Suprapubic skin (tissue), 4 donors: ENCODE measurements around the gene PCDHGB2. TPM values are rescaled to one million over a fixed set of nuclear protein-coding genes. Genes with fewer than 3 reads are reported as not detected.
A peak's percentile ranks its signal among the peaks of the same experiment; 100 is the strongest.

Experiments
- DNase-seq, 2 donors: peaks; one replicate each; pipeline ENCODE4 v3.0.0-alpha.2; 2019; ENCODE audit warnings: low spot score in 2 of 2
- H3K27ac ChIP-seq: fragments of 200-600 bp; sonication (generic); one replicate; pipeline ENCODE4 v1.5.1; 2019
- H3K27me3 ChIP-seq: fragments of 200-600 bp; sonication (generic); one replicate; pipeline ENCODE4 v1.5.1; 2019
- H3K36me3 ChIP-seq: fragments of 200-600 bp; sonication (generic); one replicate; pipeline ENCODE4 v1.5.1; 2019
- H3K4me1 ChIP-seq: fragments of 200-600 bp; sonication (generic); one replicate; pipeline ENCODE4 v1.5.1; 2019
- H3K4me3 ChIP-seq: fragments of 200-600 bp; sonication (generic); one replicate; pipeline ENCODE4 v1.5.1; 2019; ENCODE audit warnings: mild to moderate bottlenecking
- H3K9me3 ChIP-seq: fragments of 200-600 bp; sonication (generic); one replicate; pipeline ENCODE4 v1.5.1; 2019
- CTCF ChIP-seq, 2 donors: fragments of 200-600 bp in 1 of 2; fragments of 450-650 bp in 1 of 2; sonication (generic) in 1 of 2; IDR thresholded peaks; one replicate each; pipeline ENCODE4 v1.5.1; 2016 to 2019; ENCODE audit warnings: antibody characterized with exemption in 2 of 2, mild to moderate bottlenecking in 1 of 2, moderate library complexity in 1 of 2
- EP300 ChIP-seq: sonication (generic); formaldehyde crosslinking; IDR thresholded peaks from one replicate; pipeline ENCODE4 v1.6.1; 2017; ENCODE audit warnings: antibody characterized with exemption
- POLR2A ChIP-seq, 2 donors: fragments of 450-650 bp; IDR thresholded peaks; one replicate each; pipeline ENCODE4 v1.6.1; 2017; ENCODE audit warnings: antibody characterized with exemption in 2 of 2, mild to moderate bottlenecking in 2 of 2, moderate library complexity in 2 of 2
- POLR2AphosphoS5 ChIP-seq, 3 donors: sonication (generic); formaldehyde crosslinking; IDR thresholded peaks; one replicate each; pipeline ENCODE4 v1.6.1; 2017; ENCODE audit warnings: antibody characterized with exemption in 3 of 3
- WGBS: methylation state at CpG from one replicate; pipeline ENCODE4 v1.1.5; 2018; 5-methylcytosine and 5-hydroxymethylcytosine counted together
- total RNA-seq, 4 donors: library from RNA; depleted of rRNA; stranded (reverse); fragments of >200 nt; gene quantifications; one replicate each; pipeline ENCODE4 v1.1.0, GENCODE V29; 2016

The PCDHGB2 gene
- total RNA-seq, 4 donors from 2014 or later = 2.6 to 6.5 (median 3.8) TPM

- peaks cover 41% of the 10 kb centered on the region for H3K9me3 ChIP-seq
- peaks cover 28% of the 10 kb centered on the region for H3K36me3 ChIP-seq
Observed at GRCh38 chr5:141320225-141321169, 39.3 kb upstream of the PCDHGB2 start, which contains the start of gene TAF7. TSS of gene TAF7 (minus strand) at chr5:141320784. CDS start at chr5:141320044, 740 bp downstream.

GRCh38 chr5:141322261-141322660 is 37.5 kb upstream of the PCDHGB2 start:
- peaks cover 34% of the 10 kb centered on the region for H3K9me3 ChIP-seq
- DNase-seq = no peak
- no peak overlapping the region for H3K4me3 ChIP-seq
- peaks cover 17% of the 10 kb centered on the region for H3K36me3 ChIP-seq
- H3K27me3 ChIP-seq = peaks cover 3% of the 10 kb centered on the region
- H3K4me1 ChIP-seq = peaks cover 7% of the 10 kb centered on the region
- TF ChIP-seq EP300 = no peak
- no peak for TF ChIP-seq CTCF (IDR thresholded peaks at IDR 0.05)
- no peak for TF ChIP-seq POLR2AphosphoS5 (IDR thresholded peaks at IDR 0.05)
- no peak for TF ChIP-seq POLR2A (IDR thresholded peaks at IDR 0.05)
- no peak overlapping the region for H3K27ac ChIP-seq
- WGBS = 93% methylated on average over 3 of the region's 3 CpGs

More at GRCh38 chr5:141320225-141321169, 39.3 kb upstream of the PCDHGB2 start, which contains the start of gene TAF7:
- peak; percentile 92 to 94 for DNase-seq
- TF ChIP-seq EP300 = no peak
- TF ChIP-seq POLR2A (IDR thresholded peaks at IDR 0.05) = peak; percentile 84 to 96
- peak; percentile 69 to 83 for TF ChIP-seq CTCF (IDR thresholded peaks at IDR 0.05)
- TF ChIP-seq POLR2AphosphoS5 (IDR thresholded peaks at IDR 0.05) = peak; percentile 87 to 95 (median 91)
- WGBS = 1% methylated on average over 41 of the region's 67 CpGs
- Histone ChIP-seq H3K4me3 (peak within 1 kb of the TSS; percentile 73), H3K4me1 (peaks cover 7% of the 10 kb centered on the region), H3K27me3 (no peaks in the 10 kb centered on the region), H3K27ac (peak within 1 kb of the TSS; percentile 98)

GRCh38 chr5:141326088-141326854 is 33.5 kb upstream of the PCDHGB2 start:
- Histone ChIP-seq H3K4me1 (no peaks in the 10 kb centered on the region), H3K9me3 (peaks cover 26% of the 10 kb centered on the region), H3K4me3 (peak overlapping the region; percentile 35), H3K27me3 (peaks cover 15% of the 10 kb centered on the region), H3K27ac (no peak overlapping the region), H3K36me3 (no peaks in the 10 kb centered on the region)
- 15% methylated on average over 27 of the region's 27 CpGs for WGBS
- no peak for DNase-seq
- TF ChIP-seq CTCF (IDR thresholded peaks at IDR 0.05) (peak in 1 of 2 donors; percentile 18), POLR2A (IDR thresholded peaks at IDR 0.05) (no peak)

- WGBS = 100% methylated on average over 2 of the region's 8 CpGs
- no peak for TF ChIP-seq CTCF (IDR thresholded peaks at IDR 0.05)
- no peak for TF ChIP-seq POLR2AphosphoS5 (IDR thresholded peaks at IDR 0.05)
- TF ChIP-seq EP300 = no peak
- no peak for TF ChIP-seq POLR2A (IDR thresholded peaks at IDR 0.05)
- no peaks in the 10 kb centered on the region for H3K36me3 ChIP-seq
- H3K27ac ChIP-seq = no peak overlapping the region
- H3K4me1 ChIP-seq = no peaks in the 10 kb centered on the region
- peaks cover 43% of the 10 kb centered on the region for H3K9me3 ChIP-seq
- H3K27me3 ChIP-seq = peaks cover 34% of the 10 kb centered on the region
- no peak for DNase-seq
- no peak overlapping the region for H3K4me3 ChIP-seq
Observed at GRCh38 chr5:141328231-141328630, 31.6 kb upstream of the PCDHGB2 start.
